Inflammatory macrophage treated with lipopolysaccharide for 4 hours (primary cell): ENCODE measurements around the gene OCLN.
A peak's percentile ranks its signal among the peaks of the same experiment; 100 is the strongest.
"Not testable (repeated sequence)": the region's sequence is repeated elsewhere in the genome, so short reads cannot be mapped to it uniquely, and the experiment has no call there.

Source experiments
- DNase-seq: peaks from one replicate; pipeline ENCODE4 v3.0.0-alpha.2; 2020

OCLN gene, protein sequence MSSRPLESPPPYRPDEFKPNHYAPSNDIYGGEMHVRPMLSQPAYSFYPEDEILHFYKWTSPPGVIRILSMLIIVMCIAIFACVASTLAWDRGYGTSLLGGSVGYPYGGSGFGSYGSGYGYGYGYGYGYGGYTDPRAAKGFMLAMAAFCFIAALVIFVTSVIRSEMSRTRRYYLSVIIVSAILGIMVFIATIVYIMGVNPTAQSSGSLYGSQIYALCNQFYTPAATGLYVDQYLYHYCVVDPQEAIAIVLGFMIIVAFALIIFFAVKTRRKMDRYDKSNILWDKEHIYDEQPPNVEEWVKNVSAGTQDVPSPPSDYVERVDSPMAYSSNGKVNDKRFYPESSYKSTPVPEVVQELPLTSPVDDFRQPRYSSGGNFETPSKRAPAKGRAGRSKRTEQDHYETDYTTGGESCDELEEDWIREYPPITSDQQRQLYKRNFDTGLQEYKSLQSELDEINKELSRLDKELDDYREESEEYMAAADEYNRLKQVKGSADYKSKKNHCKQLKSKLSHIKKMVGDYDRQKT

GRCh38 chr5:69492391-69492922 is at the start of gene OCLN:
OCLN (plus strand) TSS chr5:69492790; CDS start chr5:69504245, 11,455 bp downstream.
- no peak for DNase-seq

DNA sequence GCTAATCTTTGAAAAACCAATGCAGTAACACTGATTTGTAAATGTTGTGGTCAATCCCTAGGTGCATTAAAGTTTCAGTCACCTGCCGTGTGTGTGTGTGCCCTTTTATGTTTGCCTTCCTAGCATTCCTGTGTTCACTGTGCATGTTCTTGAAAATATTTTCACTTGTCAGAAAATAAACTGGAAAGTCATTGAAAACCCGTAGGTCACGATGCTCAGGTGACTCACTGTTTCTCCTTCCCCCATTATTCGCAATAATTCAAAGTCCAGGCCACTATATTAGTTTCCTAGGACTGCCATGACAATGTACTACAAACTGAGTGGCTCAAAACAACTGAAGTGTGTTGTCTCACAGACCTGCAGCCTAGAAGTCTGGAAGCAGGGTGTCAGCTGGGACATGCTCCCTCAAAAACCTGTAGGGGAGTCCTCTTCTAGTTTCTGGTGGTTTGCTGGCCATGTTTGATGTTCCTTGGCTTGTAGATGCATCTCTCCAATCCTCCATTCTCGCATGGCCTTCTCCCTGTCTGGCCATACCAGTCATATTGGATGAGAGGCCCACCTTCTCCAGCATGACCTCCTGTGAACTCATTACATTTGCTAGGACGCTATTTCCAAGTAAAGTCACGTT is 48.3 kb upstream of the OCLN start:
- DNase-seq, result no peak

- DNase-seq, result no peak
Measured at GRCh38 chr5:69449511-69449910, 43.1 kb upstream of the OCLN start.

DNA sequence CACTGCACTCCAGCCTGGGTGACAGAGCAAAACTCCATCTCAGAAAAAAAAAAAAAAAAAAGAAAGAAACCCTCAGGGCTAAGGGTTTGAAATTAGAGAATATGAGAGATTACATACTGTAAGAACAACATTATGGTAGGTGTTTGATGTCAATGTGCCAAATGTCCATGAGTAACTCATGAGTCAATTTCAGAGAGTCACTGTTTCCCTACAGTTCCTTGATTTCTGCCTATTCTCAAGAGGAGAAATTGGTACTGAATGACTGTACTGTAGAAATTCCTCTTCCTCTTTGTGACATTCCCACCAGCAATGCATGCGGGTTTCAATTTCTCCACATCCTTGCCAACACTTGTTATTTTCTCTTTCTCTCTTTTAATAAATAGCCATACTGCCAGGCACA is 42.5 kb upstream of the OCLN start:
- DNase-seq, result peak; percentile 87

- DNase-seq, result not testable (repeated sequence)
Measured at GRCh38 chr5:69450527-69450926, 42.1 kb upstream of the OCLN start.

- no peak for DNase-seq
Measured at GRCh38 chr5:69451941-69452647, 40.5 kb upstream of the OCLN start.

GRCh38 chr5:69453487-69453886 is 39.1 kb upstream of the OCLN start:
- DNase-seq, result not testable (repeated sequence)

- DNase-seq, result peak; percentile 11
Measured at GRCh38 chr5:69454460-69455249, 37.9 kb upstream of the OCLN start.

- DNase-seq, result not testable (repeated sequence)
Measured at GRCh38 chr5:69455428-69455988, 37.1 kb upstream of the OCLN start.

GRCh38 chr5:69462170-69462569 is 30.4 kb upstream of the OCLN start:
- DNase-seq, result no peak

DNA sequence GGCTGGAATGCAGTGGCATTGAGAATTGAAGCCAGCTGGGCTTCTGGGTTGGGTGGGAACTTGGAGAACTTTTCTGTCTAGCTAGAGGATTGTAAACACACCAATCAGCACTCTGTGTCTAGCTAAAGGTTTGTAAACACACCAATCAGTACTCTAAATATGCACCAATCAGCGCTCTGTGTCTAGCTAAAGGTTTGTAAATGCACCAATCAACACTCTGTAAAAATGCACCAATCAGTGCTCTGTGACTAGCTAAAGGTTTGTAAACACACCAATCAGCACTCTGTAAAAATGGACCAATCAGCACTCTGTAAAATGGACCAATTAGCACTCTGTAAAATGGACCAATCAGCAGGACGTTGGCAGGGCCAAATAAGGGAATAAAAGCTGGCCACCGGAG is 26.2 kb upstream of the OCLN start:
- DNase-seq, result not testable (repeated sequence)

- DNase-seq, result peak; percentile 22
Measured at GRCh38 chr5:69467442-69468225, 25.0 kb upstream of the OCLN start.

- peak; percentile 27 for DNase-seq
Measured at GRCh38 chr5:69468631-69469030, 24.0 kb upstream of the OCLN start.

DNA sequence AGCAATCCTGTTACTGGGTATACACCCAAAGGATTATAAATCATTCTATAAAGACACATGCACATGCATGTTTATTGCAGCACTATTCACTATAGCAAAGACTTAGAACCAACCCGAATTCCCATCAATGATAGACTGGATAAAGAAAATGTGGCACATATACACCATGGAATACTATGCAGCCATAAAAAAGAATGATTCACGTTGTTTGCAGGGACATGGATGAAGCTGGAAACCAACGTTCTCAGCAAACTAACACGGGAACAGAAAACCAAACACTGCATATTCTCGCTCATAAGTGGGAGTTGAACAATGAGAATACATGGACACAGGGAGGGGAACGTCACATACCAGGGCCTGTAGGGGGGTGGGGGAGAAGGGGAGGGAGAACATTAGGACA is 21.1 kb upstream of the OCLN start:
- not testable (repeated sequence) for DNase-seq

DNA sequence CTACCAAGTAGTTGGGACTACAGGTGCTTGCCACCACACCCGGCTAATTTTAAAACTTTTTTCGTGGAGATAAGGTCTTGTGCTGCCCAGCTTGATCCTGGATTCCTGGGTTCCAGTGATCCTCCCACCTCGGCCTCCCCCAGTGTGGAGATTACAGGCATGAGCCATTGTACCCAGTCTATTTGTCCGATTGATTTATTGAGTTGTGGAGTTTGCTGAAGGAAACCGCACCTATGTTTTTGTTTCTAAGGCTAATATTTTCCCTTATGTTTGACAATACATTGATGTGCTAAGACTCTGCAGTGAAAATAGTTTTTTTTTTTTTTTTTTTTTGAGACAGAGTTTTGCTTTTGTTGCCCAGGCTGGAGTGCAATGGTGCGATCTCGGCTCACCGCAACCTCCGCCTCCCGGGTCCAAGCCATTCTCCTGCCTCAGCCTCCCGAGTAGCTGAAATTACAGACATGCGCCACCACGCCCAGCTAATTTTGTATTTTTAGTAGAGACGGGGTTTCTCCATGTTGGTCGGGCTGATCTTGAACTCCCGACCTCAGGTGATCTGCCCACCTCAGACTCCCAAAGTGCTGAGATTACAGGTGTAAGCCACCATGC is 20.0 kb upstream of the OCLN start:
- DNase-seq, result not testable (repeated sequence)

DNA sequence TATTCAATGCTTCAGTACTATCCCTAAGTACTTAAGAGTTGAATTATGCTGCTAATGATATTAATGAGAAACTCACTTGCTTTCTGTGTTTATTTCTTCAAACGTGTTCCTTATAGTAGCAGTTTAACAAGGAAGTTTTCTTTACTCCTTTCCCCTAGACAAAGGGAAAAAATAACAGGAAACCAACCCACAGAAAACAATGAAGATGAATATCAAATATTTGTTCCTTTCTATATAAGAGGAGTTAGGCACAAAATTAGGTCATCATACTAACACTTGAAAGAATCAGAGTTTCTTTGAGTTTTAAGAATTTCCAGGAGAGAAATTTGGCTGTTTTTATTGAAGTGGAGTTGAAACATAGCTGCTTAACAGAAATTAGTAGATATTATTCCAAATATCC is 15.4 kb upstream of the OCLN start:
- no peak for DNase-seq

DNA sequence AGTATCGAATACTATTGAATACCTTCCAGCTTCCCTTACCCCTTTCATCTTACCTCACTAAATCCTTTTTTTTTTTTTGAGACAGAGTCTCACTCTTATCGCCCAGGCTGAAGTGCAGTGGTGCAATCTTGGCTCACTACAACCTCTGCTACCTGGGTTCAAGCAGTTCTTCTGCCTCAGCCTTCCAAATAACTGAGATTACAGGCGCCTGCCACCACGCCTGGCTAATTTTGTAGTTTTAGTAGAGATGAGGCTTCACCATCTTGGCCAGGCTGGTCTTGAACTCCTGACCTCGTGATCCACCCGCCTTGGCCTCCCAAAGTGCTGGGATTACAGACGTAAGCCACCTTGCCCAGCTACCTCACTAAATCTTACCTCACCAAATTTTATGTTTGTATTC is 14.3 kb upstream of the OCLN start:
- DNase-seq, result not testable (repeated sequence)

GRCh38 chr5:69484891-69485290 is 7.7 kb upstream of the OCLN start:
- DNase-seq, result no peak

GRCh38 chr5:69485471-69485870 is 7.1 kb upstream of the OCLN start:
- no peak for DNase-seq

DNA sequence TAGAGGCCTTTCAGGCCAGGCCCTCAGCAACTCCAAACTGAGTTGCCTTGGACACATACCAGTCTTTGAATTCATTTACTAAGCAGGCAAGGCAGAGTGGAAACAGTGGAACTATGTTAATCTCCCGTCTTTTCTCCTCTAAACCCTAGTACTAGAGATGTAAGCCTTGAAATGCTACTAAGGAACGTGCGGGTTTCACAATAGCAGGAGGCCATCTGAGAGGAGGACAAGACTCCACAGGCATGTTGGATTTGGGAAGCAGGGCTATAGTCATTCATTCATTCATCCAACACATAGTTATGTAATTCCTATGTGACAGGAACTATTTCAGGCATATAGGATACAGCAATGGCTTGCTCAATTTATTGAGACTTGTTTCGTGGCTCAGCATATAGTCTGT is 3.3 kb upstream of the OCLN start:
- DNase-seq, result no peak

- DNase-seq, result no peak
Measured at GRCh38 chr5:69491027-69491426, 1.6 kb upstream of the OCLN start.
